Pancreas (tissue), 10 donors: Measurements from ENCODE around the gene HCFC1R1. TPM values are rescaled to one million over a fixed set of nuclear protein-coding genes. Genes with fewer than 3 reads are reported as not detected.

ENCODE experiments used
- ATAC-seq, 4 donors: fragments of 200-7000 bp; cut with Tn5 transposase; one replicate each; pipeline versions ENCODE4 v1.8.0 to v1.9.1; 2020; ENCODE audit warnings: mild to moderate bottlenecking in 4 of 4, moderate library complexity in 4 of 4
- DNase-seq, 6 donors: peaks; one replicate each; pipeline ENCODE4 v3.0.0-alpha.2; 2020
- FAIRE-seq: peaks from 2 replicates; lab custom pipeline; 2012; peaks lifted over from hg19 to GRCh38; lab: Jason Lieb, UNC
- H3K27ac ChIP-seq, 4 donors: fragments of 200-600 bp; sonication (generic); 1 replicate in 3 of 4; 2 replicates in 1 of 4; pipeline versions ENCODE4 v1.5.0 to v1.8.0; 2020
- H3K27me3 ChIP-seq, 4 donors: fragments of 200-600 bp; one replicate each; pipeline ENCODE4 v1.8.0; 2021
- H3K36me3 ChIP-seq, 3 donors: fragments of 200-600 bp; sonication (generic) in 1 of 3; one replicate each; pipeline versions ENCODE4 v1.5.0 to v1.8.0; 2020 to 2021
- H3K4me1 ChIP-seq, 3 donors: fragments of 200-600 bp; one replicate each; pipeline ENCODE4 v1.8.0; 2021
- H3K4me3 ChIP-seq, 4 donors: fragments of 200-600 bp; sonication (generic) in 2 of 4; one replicate each; pipeline versions ENCODE4 v1.5.0 to v1.8.0; 2020 to 2021
- H3K9me3 ChIP-seq, 4 donors: fragments of 200-600 bp; one replicate each; pipeline ENCODE4 v1.8.0; 2021
- WGBS, 2 donors: extraction: QIAGEN DNeasy Blood & Tissue Kit; methylation state at CpG; one replicate each; pipeline ENCODE4 v1.1.7; 2013; 5-methylcytosine and 5-hydroxymethylcytosine counted together
- intact Hi-C, 3 donors: fragments of 100-400 bp; cut with DNase I; formaldehyde crosslinking; loops; one replicate each; pipeline versions ENCODE4 v1.11.1 to v1.14.2; 2022
- polyA plus RNA-seq, 2 donors: library from polyadenylated mRNA; stranded (reverse); fragments of 200-250 nt; gene quantifications; one replicate each; pipeline ENCODE4 v1.2.3, GENCODE V29; 2013
- total RNA-seq, 6 donors: library from RNA; stranded (reverse); fragmentation: NEBNext Ultra II Directional in 4 of 6; extraction: Animal tissue kit (Norgen Biotek cat#: 25700) in 4 of 6; gene quantifications; one replicate each; pipeline versions ENCODE4 v1.2.1 to v1.2.4, GENCODE V29; 2021 to 2023
- TF ChIP-seq, protein P1 (sequence below), 4 donors: fragments of 200-600 bp; sonication (generic) in 3 of 4; IDR thresholded peaks; one replicate each; pipeline versions ENCODE4 v1.5.0 to v1.8.0; 2021; ENCODE audit warnings: antibody characterized with exemption in 4 of 4
- donor health status: healthy with polysubstance abuse.
- donor health status: DM: no; HTN: no; CAD: no; lungs with moderate emphysema.
- donor health status: DM: no; HTN: no; CAD: no.
- donor health status: control.
- donor health status: control.
- donor health status: Bipolar disorder and iron deficiency.
- donor health status: DM: yes; HTN: yes; CAD: no.
- donor health status: DM: no; HTN: no; CAD: no.
- donor health status: DM: no; HTN: no; CAD: no.
- donor health status: DM: yes; HTN: yes; CAD: no.

HCFC1R1 gene
- total and polyA plus RNA-seq, 8 donors = 10.5 to 119 (median 14.4) TPM

DNA sequence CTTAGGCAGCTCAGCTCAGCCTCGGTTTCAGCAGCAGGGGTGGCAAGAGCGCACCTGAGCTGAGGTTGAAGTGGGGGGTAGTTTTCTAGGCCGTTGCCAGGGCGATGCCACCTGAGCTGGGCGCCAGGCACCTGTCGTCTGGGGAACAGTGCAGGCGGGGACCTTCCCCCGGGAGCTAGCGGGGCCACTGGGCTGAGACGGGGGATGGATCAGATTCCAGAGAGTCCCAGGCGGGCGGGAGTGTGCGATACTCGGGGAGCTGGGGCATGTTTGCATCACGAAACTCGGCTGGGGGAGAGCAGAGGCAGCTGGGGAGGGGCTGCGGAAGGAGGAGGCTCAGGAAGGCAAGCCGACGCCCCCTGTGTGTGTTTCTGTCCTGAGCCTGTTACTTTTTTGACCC, 11.5 kb downstream of the HCFC1R1 start:
- Histone ChIP-seq H3K4me1 (peaks cover 25 to 39% (median 33%) of the 10 kb centered on the region in 3 donors), H3K27me3 (no peaks in the 10 kb centered on the region), H3K27ac (peak overlapping the region; percentile 22 to 70 (median 50)), H3K9me3 (no peaks in the 10 kb centered on the region), H3K4me3 (peak overlapping the region in 1 of 4 donors; percentile 20), H3K36me3 (no peaks in the 10 kb centered on the region)
- FAIRE-seq = no peak
- TF ChIP-seq, protein P1, sequence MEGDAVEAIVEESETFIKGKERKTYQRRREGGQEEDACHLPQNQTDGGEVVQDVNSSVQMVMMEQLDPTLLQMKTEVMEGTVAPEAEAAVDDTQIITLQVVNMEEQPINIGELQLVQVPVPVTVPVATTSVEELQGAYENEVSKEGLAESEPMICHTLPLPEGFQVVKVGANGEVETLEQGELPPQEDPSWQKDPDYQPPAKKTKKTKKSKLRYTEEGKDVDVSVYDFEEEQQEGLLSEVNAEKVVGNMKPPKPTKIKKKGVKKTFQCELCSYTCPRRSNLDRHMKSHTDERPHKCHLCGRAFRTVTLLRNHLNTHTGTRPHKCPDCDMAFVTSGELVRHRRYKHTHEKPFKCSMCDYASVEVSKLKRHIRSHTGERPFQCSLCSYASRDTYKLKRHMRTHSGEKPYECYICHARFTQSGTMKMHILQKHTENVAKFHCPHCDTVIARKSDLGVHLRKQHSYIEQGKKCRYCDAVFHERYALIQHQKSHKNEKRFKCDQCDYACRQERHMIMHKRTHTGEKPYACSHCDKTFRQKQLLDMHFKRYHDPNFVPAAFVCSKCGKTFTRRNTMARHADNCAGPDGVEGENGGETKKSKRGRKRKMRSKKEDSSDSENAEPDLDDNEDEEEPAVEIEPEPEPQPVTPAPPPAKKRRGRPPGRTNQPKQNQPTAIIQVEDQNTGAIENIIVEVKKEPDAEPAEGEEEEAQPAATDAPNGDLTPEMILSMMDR (IDR thresholded peaks at IDR 0.05) = no peak
- 12 to 22% methylated on average over 19 of the region's 19 CpGs for WGBS, 2 donors
- peak in 3 of 6 donors; percentile 55 to 74 (median 62) for DNase-seq
- peak; percentile 20 to 54 (median 38) for ATAC-seq
- intact Hi-C loops = no loop called here

DNA sequence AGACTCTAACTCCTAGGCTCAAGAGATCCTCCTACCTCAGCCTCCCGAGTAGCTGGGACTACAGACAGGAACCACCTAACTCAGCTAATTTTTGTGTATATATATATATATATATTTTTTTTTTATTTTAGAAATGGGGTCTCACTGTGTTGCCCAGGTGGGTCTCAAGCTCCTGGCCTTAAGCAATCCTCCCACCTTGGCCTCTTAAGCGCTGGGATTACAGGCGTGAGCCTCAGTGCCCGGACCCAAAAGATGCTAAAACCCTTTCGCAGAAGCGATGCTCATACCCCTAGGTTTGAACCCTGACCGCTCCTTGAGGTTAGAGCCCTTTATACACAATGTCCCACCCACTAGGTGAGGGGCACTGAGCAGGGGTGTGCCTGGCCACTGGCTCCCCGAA, 13.2 kb downstream of the HCFC1R1 start:
- peaks cover 41 to 56% (median 43%) of the 10 kb centered on the region in 3 donors for H3K4me1 ChIP-seq
- 90 to 96% methylated on average over 8 of the region's 8 CpGs for WGBS, 2 donors
- TF ChIP-seq, protein P1 (IDR thresholded peaks at IDR 0.05) = no peak
- intact Hi-C loops = no loop called here
- H3K27me3 ChIP-seq = no peaks in the 10 kb centered on the region
- no peaks in the 10 kb centered on the region for H3K36me3 ChIP-seq
- ATAC-seq (no peak), FAIRE-seq (no peak), DNase-seq (no peak)
- no peak overlapping the region for H3K4me3 ChIP-seq
- H3K27ac ChIP-seq = peak overlapping the region in 3 of 4 donors; percentile 35 to 93 (median 80)
- no peaks in the 10 kb centered on the region for H3K9me3 ChIP-seq

DNA sequence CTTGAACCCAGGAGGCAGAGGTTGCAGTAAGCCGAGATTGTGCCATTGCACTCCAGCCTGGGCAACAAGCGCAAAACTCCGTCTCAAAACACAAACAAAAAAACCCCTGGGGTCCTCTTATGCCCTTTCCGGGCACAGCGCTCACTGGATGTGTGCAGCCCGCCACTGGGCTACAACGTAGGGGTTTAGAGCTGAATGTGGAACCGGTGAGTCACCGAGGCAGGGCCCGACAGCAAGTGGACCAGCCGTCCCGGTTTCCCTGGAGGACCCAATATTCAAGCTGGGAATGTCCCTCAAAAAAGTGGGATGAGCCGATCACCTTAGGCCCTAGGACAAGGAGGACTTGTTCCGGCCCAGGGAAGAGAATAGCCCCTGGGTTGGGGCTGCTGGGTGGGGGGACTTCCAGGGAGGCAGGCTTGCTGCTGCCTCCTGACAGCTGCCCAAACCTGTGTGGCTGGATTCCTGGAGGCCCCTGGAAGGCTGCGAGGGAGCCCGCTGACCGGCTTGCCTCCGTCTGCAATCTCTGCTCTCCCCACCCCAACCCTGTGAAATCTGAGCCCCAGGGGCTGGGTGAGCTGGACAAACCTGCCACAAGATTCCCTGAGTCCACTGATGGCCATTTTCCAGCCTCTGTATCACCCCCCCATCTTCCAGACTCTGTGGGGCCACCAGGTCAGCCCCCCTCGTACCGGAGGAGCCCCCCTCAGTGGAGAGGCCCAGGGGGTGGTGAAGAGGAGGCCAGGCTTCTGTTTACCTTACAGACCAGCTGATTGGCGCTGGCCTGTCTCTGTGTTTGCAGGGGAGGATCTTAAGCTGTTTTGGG, 14.0 kb downstream of the HCFC1R1 start:
- Histone ChIP-seq H3K4me1 (peaks cover 41 to 56% (median 43%) of the 10 kb centered on the region in 3 donors), H3K9me3 (no peaks in the 10 kb centered on the region), H3K27ac (peak overlapping the region; percentile 35 to 93 (median 72)), H3K4me3 (no peak overlapping the region), H3K36me3 (no peaks in the 10 kb centered on the region), H3K27me3 (no peaks in the 10 kb centered on the region)
- TF ChIP-seq, protein P1 (IDR thresholded peaks at IDR 0.05) = no peak
- intact Hi-C loops = no loop called here
- DNase-seq = peak; percentile 72 to 86 (median 79)
- WGBS, 2 donors = 43 to 46% methylated on average over 19 to 21 of the region's 21 CpGs
- FAIRE-seq = no peak
- peak; percentile 15 to 39 (median 27) for ATAC-seq

DNA sequence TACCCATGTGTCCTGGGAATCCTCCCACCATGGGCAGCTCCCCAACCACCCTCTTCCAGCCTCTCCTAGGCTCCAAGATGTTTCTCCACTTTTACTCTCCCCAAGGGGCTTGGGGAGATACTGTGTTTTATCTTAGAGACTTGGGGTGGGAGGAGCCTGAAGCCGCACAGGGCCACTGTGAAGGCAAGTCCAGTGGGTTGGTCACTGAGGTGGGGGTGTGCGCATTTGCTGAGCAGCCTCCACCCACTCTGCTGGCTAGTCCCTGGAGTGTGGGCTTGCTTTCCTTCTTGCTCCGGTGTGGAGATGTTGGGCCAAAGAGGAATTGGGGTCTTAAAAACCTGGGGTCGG, 15.1 kb downstream of the HCFC1R1 start:
- Histone ChIP-seq H3K4me3 (no peak overlapping the region), H3K27me3 (no peaks in the 10 kb centered on the region), H3K27ac (peak overlapping the region; percentile 53 to 93 (median 72)), H3K36me3 (no peaks in the 10 kb centered on the region), H3K4me1 (peaks cover 41 to 56% (median 43%) of the 10 kb centered on the region in 3 donors), H3K9me3 (no peaks in the 10 kb centered on the region)
- intact Hi-C loops = no loop called here
- ATAC-seq (no peak), FAIRE-seq (no peak), DNase-seq (no peak)
- TF ChIP-seq, protein P1 (IDR thresholded peaks at IDR 0.05) = no peak
- 63 to 76% methylated on average over 4 of the region's 4 CpGs for WGBS, 2 donors
